Ishikawa (cell line): ENCODE data around the gene CTLA4.

Source experiments
- EP300 ChIP-seq: IDR thresholded peaks from 2 replicates; pipeline ENCODE4 v1.6.1; 2012; ENCODE audit warnings: borderline replicate concordance
- TCF12 ChIP-seq: IDR thresholded peaks from 2 replicates; pipeline ENCODE4 v1.6.1; 2012; ENCODE audit warnings: low read depth
- YY1 ChIP-seq: IDR thresholded peaks from 2 replicates; pipeline ENCODE4 v1.6.1; 2012; ENCODE audit warnings: low read depth

GRCh38 chr2:203824057-203824456 is 43.5 kb upstream of the CTLA4 start:
- TF ChIP-seq EP300, result no peak
- no peak for TF ChIP-seq YY1
- no peak for TF ChIP-seq TCF12
